GM12878 (cell line): Measurements from ENCODE around the gene EXD1.

Experiments used
- ATF3 ChIP-seq: IDR thresholded peaks from 2 replicates; pipeline ENCODE4 v1.6.1; 2011; ENCODE audit warnings: low read depth, mild to moderate bottlenecking, low read length, moderate library complexity, borderline replicate concordance; ENCODE audit errors: extremely low read depth
- JUND ChIP-seq: IDR thresholded peaks from 2 replicates; pipeline ENCODE4 v1.6.1; 2012; ENCODE audit warnings: low read depth, mild to moderate bottlenecking, low read length, improper control_type of control experiment, moderate library complexity
- POLR2A ChIP-seq: IDR thresholded peaks from 2 replicates; pipeline ENCODE4 v1.6.1; 2011; ENCODE audit warnings: low read depth, mild to moderate bottlenecking, low read length
- POLR2AphosphoS2 ChIP-seq: IDR thresholded peaks from 2 replicates; pipeline ENCODE4 v1.6.1; 2011; ENCODE audit warnings: low read depth, mild to moderate bottlenecking, low read length, improper control_type of control experiment, moderate library complexity
- RAD21 ChIP-seq: IDR thresholded peaks from 2 replicates; pipeline ENCODE4 v1.6.1; 2011; ENCODE audit warnings: mild to moderate bottlenecking, low read depth, low read length, moderate library complexity; ENCODE audit not compliant: insufficient read depth
- RFX5 ChIP-seq: IDR thresholded peaks from 2 replicates; pipeline ENCODE4 v1.6.1; 2011; ENCODE audit warnings: low read depth, low read length, improper control_type of control experiment
- YY1 ChIP-seq: IDR thresholded peaks from 2 replicates; pipeline ENCODE4 v1.6.1; 2011; ENCODE audit warnings: low read depth, mild to moderate bottlenecking, low read length

- TF ChIP-seq JUND (no peak), RFX5 (no peak), POLR2AphosphoS2 (no peak), ATF3 (no peak), RAD21 (no peak), POLR2A (no peak), YY1 (no peak)
These were observed 76.1 kb downstream of the EXD1 start for GRCh38 chr15:41154412-41154811.
